Muscle layer of duodenum (tissue), 2 donors: ENCODE measurements around the gene UCHL5.
"Not testable (repeated sequence)": the region's sequence is repeated elsewhere in the genome, so short reads cannot be mapped to it uniquely, and the experiment has no call there.

Experiments
- H3K27ac ChIP-seq: one replicate; pipeline ENCODE4 v1.7.0; 2013; ENCODE audit warnings: mild to moderate bottlenecking, low read length
- H3K27me3 ChIP-seq: one replicate; pipeline ENCODE4 v1.7.0; 2013; ENCODE audit warnings: low read depth, mild to moderate bottlenecking, control low read depth, low read length
- H3K36me3 ChIP-seq, 2 donors: one replicate each; pipeline ENCODE4 v1.7.0; 2013; ENCODE audit warnings: low read length in 2 of 2, control low read depth in 1 of 2, mild to moderate bottlenecking in 1 of 2; ENCODE audit not compliant: insufficient read depth in 2 of 2, control insufficient read depth in 1 of 2
- H3K4me1 ChIP-seq, 2 donors: one replicate each; pipeline ENCODE4 v1.7.0; 2013; ENCODE audit warnings: low read length in 2 of 2, mild to moderate bottlenecking in 2 of 2, control low read depth in 1 of 2, moderate library complexity in 1 of 2; ENCODE audit not compliant: insufficient read depth in 2 of 2, control insufficient read depth in 1 of 2
- H3K4me3 ChIP-seq, 2 donors: one replicate each; pipeline ENCODE4 v1.7.0; 2013; ENCODE audit warnings: low read length in 2 of 2, low read depth in 1 of 2, mild to moderate bottlenecking in 1 of 2
- H3K9me3 ChIP-seq, 2 donors: one replicate each; pipeline ENCODE4 v1.7.0; 2013; ENCODE audit warnings: low read length in 2 of 2, control low read depth in 1 of 2, mild to moderate bottlenecking in 1 of 2; ENCODE audit not compliant: control insufficient read depth in 1 of 2
- donor health status: healthy.

UCHL5 gene

GRCh38 chr1:193009501-193009900, 49.7 kb downstream of the UCHL5 start:
- Histone ChIP-seq H3K27ac (no peak overlapping the region), H3K9me3 (peaks cover 0 to 2% of the 10 kb centered on the region in 2 donors), H3K4me1 (no peaks in the 10 kb centered on the region), H3K27me3 (no peaks in the 10 kb centered on the region), H3K36me3 (no peaks in the 10 kb centered on the region), H3K4me3 (no peak overlapping the region)

GRCh38 chr1:193005785-193006184, 53.4 kb downstream of the UCHL5 start:
- no peaks in the 10 kb centered on the region for H3K4me1 ChIP-seq
- no peak overlapping the region for H3K27ac ChIP-seq
- peaks cover 0 to 6% of the 10 kb centered on the region in 2 donors for H3K9me3 ChIP-seq
- peaks cover 0 to 11% of the 10 kb centered on the region in 2 donors for H3K36me3 ChIP-seq
- H3K4me3 ChIP-seq = no peak overlapping the region
- no peaks in the 10 kb centered on the region for H3K27me3 ChIP-seq

GRCh38 chr1:192998536-192998935, 60.6 kb downstream of the UCHL5 start:
- H3K27me3 ChIP-seq = no peaks in the 10 kb centered on the region
- H3K4me3 ChIP-seq = no peak overlapping the region
- no peaks in the 10 kb centered on the region for H3K4me1 ChIP-seq
- H3K27ac ChIP-seq = no peak overlapping the region
- H3K9me3 ChIP-seq = no peaks in the 10 kb centered on the region
- H3K36me3 ChIP-seq = peaks cover 8 to 22% of the 10 kb centered on the region in 2 donors

- no peak overlapping the region for H3K27ac ChIP-seq
- H3K9me3 ChIP-seq = no peaks in the 10 kb centered on the region
- H3K4me1 ChIP-seq = no peaks in the 10 kb centered on the region
- no peaks in the 10 kb centered on the region for H3K27me3 ChIP-seq
- no peak overlapping the region for H3K4me3 ChIP-seq
- H3K36me3 ChIP-seq = peaks cover 8 to 12% of the 10 kb centered on the region in 2 donors
Observed at GRCh38 chr1:192994141-192994540, 65.0 kb downstream of the UCHL5 start.

GRCh38 chr1:192993426-192994085, 65.6 kb downstream of the UCHL5 start:
- peaks cover 8 to 12% of the 10 kb centered on the region in 2 donors for H3K36me3 ChIP-seq
- H3K4me3 ChIP-seq = no peak overlapping the region
- no peak overlapping the region for H3K27ac ChIP-seq
- H3K27me3 ChIP-seq = no peaks in the 10 kb centered on the region
- no peaks in the 10 kb centered on the region for H3K9me3 ChIP-seq
- H3K4me1 ChIP-seq = no peaks in the 10 kb centered on the region

- H3K27ac ChIP-seq, H3K4me1 ChIP-seq: not testable (repeated sequence)
Observed at GRCh38 chr1:192986748-192987334, 72.3 kb downstream of the UCHL5 start.

GRCh38 chr1:192986110-192986747, 72.9 kb downstream of the UCHL5 start:
- H3K27ac ChIP-seq = no peak overlapping the region
- no peaks in the 10 kb centered on the region for H3K27me3 ChIP-seq
- H3K4me1 ChIP-seq = no peaks in the 10 kb centered on the region
- H3K36me3 ChIP-seq = no peaks in the 10 kb centered on the region
- no peak overlapping the region for H3K4me3 ChIP-seq
- no peaks in the 10 kb centered on the region for H3K9me3 ChIP-seq

More at GRCh38 chr1:192986748-192987334, 72.3 kb downstream of the UCHL5 start:
- H3K27me3 ChIP-seq, H3K36me3 ChIP-seq, H3K4me3 ChIP-seq, H3K9me3 ChIP-seq: not testable (repeated sequence)

- H3K9me3 ChIP-seq = no peaks in the 10 kb centered on the region
- no peaks in the 10 kb centered on the region for H3K27me3 ChIP-seq
- H3K27ac ChIP-seq = no peak overlapping the region
- no peaks in the 10 kb centered on the region for H3K36me3 ChIP-seq
- no peak overlapping the region for H3K4me3 ChIP-seq
- H3K4me1 ChIP-seq = no peaks in the 10 kb centered on the region
Observed at GRCh38 chr1:192984080-192984479, 75.1 kb downstream of the UCHL5 start.

- Histone ChIP-seq H3K4me3 (no peak overlapping the region), H3K27ac (no peak overlapping the region)
Observed at GRCh38 chr1:192983349-192983980, 75.7 kb downstream of the UCHL5 start.

GRCh38 chr1:192980856-192981255, 78.3 kb downstream of the UCHL5 start:
- Histone ChIP-seq H3K36me3 (no peaks in the 10 kb centered on the region), H3K27ac (no peak overlapping the region), H3K27me3 (no peaks in the 10 kb centered on the region), H3K4me1 (no peaks in the 10 kb centered on the region), H3K9me3 (no peaks in the 10 kb centered on the region), H3K4me3 (no peak overlapping the region)

More at GRCh38 chr1:192983349-192983980, 75.7 kb downstream of the UCHL5 start:
- Histone ChIP-seq H3K36me3 (no peaks in the 10 kb centered on the region), H3K4me1 (no peaks in the 10 kb centered on the region), H3K27me3 (no peaks in the 10 kb centered on the region), H3K9me3 (no peaks in the 10 kb centered on the region)

GRCh38 chr1:192980334-192980733, 78.8 kb downstream of the UCHL5 start:
- H3K27ac ChIP-seq, H3K36me3 ChIP-seq, H3K9me3 ChIP-seq, H3K4me1 ChIP-seq, H3K4me3 ChIP-seq, H3K27me3 ChIP-seq: not testable (repeated sequence)
